Testis (tissue), 3 donors: Measurements from ENCODE around the gene PLEKHN1. TPM values are rescaled to one million over a fixed set of nuclear protein-coding genes. Genes with fewer than 3 reads are reported as not detected.
"Not testable (repeated sequence)": the region's sequence is repeated elsewhere in the genome, so short reads cannot be mapped to it uniquely, and the experiment has no call there.

Experiments
- DNase-seq: peaks from one replicate; pipeline ENCODE4 v3.0.0-alpha.2; 2019
- H3K27ac ChIP-seq, 2 donors: fragments of 200-600 bp; sonication (generic); one replicate each; pipeline ENCODE4 v1.5.1; 2019
- H3K27me3 ChIP-seq: fragments of 200-600 bp; sonication (generic); one replicate; pipeline ENCODE4 v1.5.1; 2019
- H3K36me3 ChIP-seq: fragments of 200-600 bp; sonication (generic); one replicate; pipeline ENCODE4 v1.5.1; 2017; ENCODE audit warnings: low read depth; ENCODE audit errors: missing control alignments
- H3K4me1 ChIP-seq: fragments of 200-600 bp; sonication (generic); one replicate; pipeline ENCODE4 v1.5.1; 2019
- H3K4me3 ChIP-seq, 2 donors: fragments of 200-600 bp; sonication (generic); one replicate each; pipeline ENCODE4 v1.5.1; 2017 to 2019
- H3K9me3 ChIP-seq: fragments of 200-600 bp; sonication (generic); one replicate; pipeline ENCODE4 v1.5.1; 2017
- CTCF ChIP-seq, 3 experiments: fragments of 450-650 bp in 2 of 3; fragments of 200-600 bp in 1 of 3; sonication (generic) in 1 of 3; IDR thresholded peaks; one replicate each; pipeline ENCODE4 v1.5.1; 2016 to 2019; ENCODE audit warnings: antibody characterized with exemption in 3 of 3, mild to moderate bottlenecking in 2 of 3, moderate library complexity in 1 of 3
- POLR2A ChIP-seq: fragments of 450-650 bp; IDR thresholded peaks from one replicate; pipeline ENCODE4 v1.6.1; 2017; ENCODE audit warnings: antibody characterized with exemption, mild to moderate bottlenecking, moderate library complexity
- WGBS, 2 donors: methylation state at CpG; one replicate each; pipeline ENCODE4 v1.1.5; 2018; 5-methylcytosine and 5-hydroxymethylcytosine counted together
- intact Hi-C: fragments of 100-400 bp; cut with DNase I; formaldehyde crosslinking; loops from one replicate; pipeline ENCODE4 v1.15.1; 2023; ENCODE audit warnings: low total_unique reads
- polyA plus RNA-seq: library from polyadenylated mRNA; stranded (reverse); fragments of 350-450 nt; fragmentation: Illumina TruSeq; extraction: RNeasy Lipid Tissue Mini Kit (QIAGEN cat#74804); gene quantifications from one replicate; pipeline ENCODE4 v1.2.3, GENCODE V29; 2014; ENCODE audit warnings: low read depth, low replicate concordance; ENCODE audit not compliant: insufficient read depth
- total RNA-seq, 2 donors: library from RNA; depleted of rRNA; stranded (reverse); fragments of >200 nt; gene quantifications; one replicate each; pipeline ENCODE4 v1.2.3, GENCODE V29; 2016

Gene PLEKHN1
- total and polyA plus RNA-seq, 3 donors from 2014 or later, result 0.21 to 0.56 (median 0.47) TPM

- TF ChIP-seq CTCF (IDR thresholded peaks at IDR 0.05) (no peak), POLR2A (no peak)
- Histone ChIP-seq H3K4me1 (no peaks in the 10 kb centered on the region), H3K4me3 (no peak overlapping the region), H3K36me3 (no peaks in the 10 kb centered on the region), H3K9me3 (no peaks in the 10 kb centered on the region), H3K27me3 (no peaks in the 10 kb centered on the region), H3K27ac (no peak overlapping the region)
- no peak for DNase-seq
- intact Hi-C loops, result no loop called here
- WGBS, 2 donors, result 66 to 72% methylated on average over 12 of the region's 12 CpGs
Observed at GRCh38 chr1:984476-984814, 18.2 kb downstream of the PLEKHN1 start.

GRCh38 chr1:985126-985525 lies 18.8 kb downstream of the PLEKHN1 start:
- H3K4me1 ChIP-seq, result no peaks in the 10 kb centered on the region
- no peaks in the 10 kb centered on the region for H3K36me3 ChIP-seq
- 76 to 81% methylated on average over 13 of the region's 13 CpGs for WGBS, 2 donors
- H3K4me3 ChIP-seq, result no peak overlapping the region
- intact Hi-C loops, result no loop called here
- TF ChIP-seq CTCF (IDR thresholded peaks at IDR 0.05) (no peak), POLR2A (no peak)
- no peak overlapping the region for H3K27ac ChIP-seq
- DNase-seq, result no peak
- no peaks in the 10 kb centered on the region for H3K27me3 ChIP-seq
- no peaks in the 10 kb centered on the region for H3K9me3 ChIP-seq

GRCh38 chr1:988061-988460 lies 21.8 kb downstream of the PLEKHN1 start:
- H3K27me3 ChIP-seq, H3K4me1 ChIP-seq, DNase-seq, H3K27ac ChIP-seq, H3K9me3 ChIP-seq, H3K4me3 ChIP-seq, intact Hi-C loops, H3K36me3 ChIP-seq: not testable (repeated sequence)
- 91 to 92% methylated on average over 5 of the region's 5 CpGs for WGBS, 2 donors

GRCh38 chr1:991275-991674 lies 25.0 kb downstream of the PLEKHN1 start:
- H3K4me3 ChIP-seq, H3K36me3 ChIP-seq, DNase-seq, H3K4me1 ChIP-seq, intact Hi-C loops, H3K9me3 ChIP-seq, H3K27ac ChIP-seq, H3K27me3 ChIP-seq: not testable (repeated sequence)
- 85 to 97% methylated on average over 6 of the region's 6 CpGs for WGBS, 2 donors

- intact Hi-C loops, result no loop called here
Observed at GRCh38 chr1:991895-992294, 25.6 kb downstream of the PLEKHN1 start.

More at GRCh38 chr1:991895-992294, 25.6 kb downstream of the PLEKHN1 start:
- DNase-seq, result no peak
- TF ChIP-seq CTCF (IDR thresholded peaks at IDR 0.05) (no peak), POLR2A (no peak)
- Histone ChIP-seq H3K36me3 (no peaks in the 10 kb centered on the region), H3K4me1 (no peaks in the 10 kb centered on the region), H3K4me3 (no peak overlapping the region), H3K9me3 (no peaks in the 10 kb centered on the region), H3K27ac (no peak overlapping the region), H3K27me3 (no peaks in the 10 kb centered on the region)
- WGBS, 2 donors, result 94 to 95% methylated on average over 10 of the region's 10 CpGs
